GM23248 (cell line): ENCODE results near the gene KAZN. TPM values are rescaled to one million over a fixed set of nuclear protein-coding genes. Genes with fewer than 3 reads are reported as not detected.

Experiments used
- DNase-seq: peaks from one replicate; pipeline ENCODE4 v3.0.0-alpha.2; 2015
- H2AFZ ChIP-seq: fragments of 200-600 bp; sonication (generic); 2 replicates; pipeline ENCODE4 v1.6.1; 2016; ENCODE audit warnings: antibody characterized with exemption
- H3F3A ChIP-seq: fragments of 200-600 bp; sonication (generic); 2 replicates; pipeline ENCODE4 v1.6.1; 2016; ENCODE audit warnings: mild to moderate bottlenecking, antibody characterized with exemption, mixed run types; ENCODE audit not compliant: insufficient read depth
- H3K27ac ChIP-seq: fragments of 200-600 bp; sonication (generic); 2 replicates; pipeline ENCODE4 v1.5.1; 2016; ENCODE audit warnings: mild to moderate bottlenecking
- H3K27me3 ChIP-seq: fragments of 200-600 bp; sonication (generic); replicated peaks from 2 replicates; pipeline ENCODE4 v1.6.1; 2016; ENCODE audit warnings: mild to moderate bottlenecking; ENCODE audit not compliant: insufficient read depth
- H3K36me3 ChIP-seq: fragments of 200-600 bp; sonication (generic); 2 replicates; pipeline ENCODE4 v1.6.1; 2016; ENCODE audit warnings: low read depth, mild to moderate bottlenecking
- H3K4me1 ChIP-seq: fragments of 200-600 bp; sonication (generic); 2 replicates; pipeline ENCODE4 v1.6.1; 2016; ENCODE audit warnings: mild to moderate bottlenecking; ENCODE audit not compliant: insufficient read depth
- H3K4me2 ChIP-seq: fragments of 200-600 bp; sonication (generic); one replicate; pipeline ENCODE4 v1.6.1; 2016; ENCODE audit warnings: mild to moderate bottlenecking; ENCODE audit not compliant: unreplicated experiment
- H3K4me3 ChIP-seq: fragments of 200-600 bp; sonication (generic); 2 replicates; pipeline ENCODE4 v1.5.1; 2016; ENCODE audit warnings: mild to moderate bottlenecking
- H3K79me2 ChIP-seq: fragments of 200-600 bp; sonication (generic); 2 replicates; pipeline ENCODE4 v1.6.1; 2016; ENCODE audit warnings: mild to moderate bottlenecking; ENCODE audit not compliant: insufficient read depth
- H3K9ac ChIP-seq: fragments of 200-600 bp; sonication (generic); 2 replicates; pipeline ENCODE4 v1.6.1; 2016; ENCODE audit warnings: mild to moderate bottlenecking
- H3K9me2 ChIP-seq: fragments of 200-600 bp; sonication (generic); 2 replicates; pipeline ENCODE4 v1.6.1; 2016; ENCODE audit warnings: mixed run types, mild to moderate bottlenecking, moderate library complexity; ENCODE audit not compliant: insufficient read depth
- H3K9me3 ChIP-seq: fragments of 200-600 bp; sonication (generic); one replicate; pipeline ENCODE4 v1.6.1; 2017; ENCODE audit warnings: low read depth
- H4K20me1 ChIP-seq: fragments of 200-600 bp; sonication (generic); 2 replicates; pipeline ENCODE4 v1.6.0; 2016; ENCODE audit not compliant: insufficient read depth
- EZH2 ChIP-seq: fragments of 200-600 bp; sonication (generic); IDR thresholded peaks from 2 replicates; pipeline ENCODE4 v1.6.1; 2018; ENCODE audit warnings: antibody characterized with exemption, mild to moderate bottlenecking; ENCODE audit not compliant: insufficient read depth, poor library complexity, severe bottlenecking
- EZH2phosphoT487 ChIP-seq: fragments of 200-600 bp; sonication (generic); IDR thresholded peaks from 2 replicates; pipeline ENCODE4 v1.6.1; 2018; ENCODE audit warnings: antibody characterized with exemption, moderate library complexity, mild to moderate bottlenecking, low read depth; ENCODE audit not compliant: insufficient read depth
- WGBS, 2 experiments: methylation state at CpG; one replicate each; pipeline ENCODE4 v1.1.6; 2015 to 2017; ENCODE audit warnings: low lambda C conversion rate in 2 of 2, low coverage in 1 of 2; ENCODE audit errors: missing lambda C conversion rate in 2 of 2; 5-methylcytosine and 5-hydroxymethylcytosine counted together
- in situ Hi-C: fragments of 300-500 bp; cut with MboI; formaldehyde crosslinking; loops from 2 replicates; pipeline ENCODE4 v1.15.0; 2020
- polyA plus RNA-seq: library from polyadenylated mRNA; unstranded; fragments of >200 nt; fragmentation: Nextera tagmentation; extraction: Ambion mirVana; gene quantifications from 2 replicates; pipeline ENCODE4 v1.2.1, GENCODE V29; 2016
- total RNA-seq: library from RNA; depleted of rRNA; stranded (reverse); fragments of >200 nt; shearing (Covaris generic); gene quantifications from 2 replicates; pipeline ENCODE4 v1.2.3, GENCODE V29; 2014

KAZN gene
- total and polyA plus RNA-seq, 2 experiments from 2014 or later = 4.9 to 7.2 TPM

GRCh38 chr1:14826172-14826636, 227.7 kb downstream of the KAZN start:
- no peaks in the 10 kb centered on the region for H3K79me2 ChIP-seq
- H3K27ac ChIP-seq = no peak overlapping the region
- H3F3A ChIP-seq = no peaks in the 10 kb centered on the region
- H3K4me1 ChIP-seq = 0 out of 2 replicates have a peak, but pooled peaks cover 4% of the 10 kb centered on the region
- no peaks in the 10 kb centered on the region for H4K20me1 ChIP-seq
- peak overlapping the region; percentile 32 for H3K4me2 ChIP-seq
- H3K9me2 ChIP-seq = no peaks in the 10 kb centered on the region
- no peak overlapping the region for H3K4me3 ChIP-seq
- TF ChIP-seq EZH2 (no peak), EZH2phosphoT487 (no peak)
- no peak overlapping the region for H3K9ac ChIP-seq
- WGBS, 2 experiments = 1 to 5% methylated on average over 13 of the region's 13 CpGs
- no peak overlapping the region for H2AFZ ChIP-seq
- no peaks in the 10 kb centered on the region for H3K27me3 ChIP-seq
- peak; percentile 93 for DNase-seq
- no peaks in the 10 kb centered on the region for H3K36me3 ChIP-seq
- in situ Hi-C loops = no loop called here
- H3K9me3 ChIP-seq = no peaks in the 10 kb centered on the region

DNA sequence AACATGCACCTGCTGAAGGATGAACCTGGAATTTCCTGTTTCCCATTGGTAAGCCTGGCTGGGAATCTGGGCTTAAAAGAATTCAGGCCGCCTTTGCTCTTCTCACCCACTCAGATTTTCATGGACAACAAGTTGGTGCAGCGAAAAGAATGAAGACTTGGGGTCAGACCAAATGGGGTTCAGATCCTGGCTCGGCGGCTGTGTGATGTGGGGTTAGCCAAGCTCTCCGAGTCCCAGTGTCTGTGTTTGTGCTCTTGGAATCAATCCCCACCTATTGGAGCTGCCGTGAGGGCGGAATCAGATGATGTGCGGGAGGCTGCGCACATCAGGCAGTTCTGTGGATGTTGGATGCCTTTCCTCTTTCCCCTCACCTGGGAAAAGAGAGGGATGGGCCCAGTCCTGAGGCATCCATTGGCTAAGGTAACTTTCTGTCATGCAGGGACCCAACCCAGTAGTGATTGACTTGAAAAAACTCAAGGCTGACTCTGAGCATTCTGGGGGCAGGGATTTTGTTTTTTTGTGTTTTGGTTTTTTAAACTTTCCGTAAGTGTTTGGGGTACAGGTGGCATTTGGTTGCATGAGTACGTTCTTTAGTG, 228.3 kb downstream of the KAZN start:
- H3K4me3 ChIP-seq = no peak overlapping the region
- H4K20me1 ChIP-seq = no peaks in the 10 kb centered on the region
- H3F3A ChIP-seq = no peaks in the 10 kb centered on the region
- no peaks in the 10 kb centered on the region for H3K27me3 ChIP-seq
- H3K36me3 ChIP-seq = no peaks in the 10 kb centered on the region
- H3K4me2 ChIP-seq = no peak overlapping the region
- H3K27ac ChIP-seq = no peak overlapping the region
- in situ Hi-C loops = no loop called here
- no peak for DNase-seq
- H3K9me2 ChIP-seq = no peaks in the 10 kb centered on the region
- no peak overlapping the region for H3K9ac ChIP-seq
- 96% methylated on average over 11 of the region's 11 CpGs for WGBS, 2 experiments
- H3K79me2 ChIP-seq = no peaks in the 10 kb centered on the region
- H3K4me1 ChIP-seq = 0 out of 2 replicates have a peak, but pooled peaks cover 4% of the 10 kb centered on the region
- no peak for TF ChIP-seq EZH2
- no peak for TF ChIP-seq EZH2phosphoT487
- no peaks in the 10 kb centered on the region for H3K9me3 ChIP-seq
- no peak overlapping the region for H2AFZ ChIP-seq

DNA sequence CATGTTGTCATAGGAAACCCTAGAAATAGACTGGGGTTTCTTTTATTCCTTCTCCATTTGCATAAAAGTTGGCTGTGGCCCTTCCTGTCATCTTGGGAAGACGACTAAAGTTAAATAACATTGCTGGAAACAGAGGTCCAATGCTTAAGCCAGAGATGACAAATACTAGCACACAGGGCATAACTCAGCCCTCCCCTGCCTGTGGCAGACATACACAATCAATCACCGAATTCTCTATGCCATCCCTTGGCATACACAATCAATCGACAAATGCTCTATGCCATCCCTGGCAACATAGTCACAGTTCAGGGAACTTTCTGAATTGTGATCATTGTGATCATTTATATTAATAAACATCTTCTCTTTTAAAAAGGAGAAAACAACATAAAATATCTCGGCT, 229.4 kb downstream of the KAZN start:
- Histone ChIP-seq H3K9ac (no peak overlapping the region), H3K27ac (no peak overlapping the region), H3K36me3 (no peaks in the 10 kb centered on the region), H3K4me2 (no peak overlapping the region), H3K4me3 (no peak overlapping the region), H3K79me2 (no peaks in the 10 kb centered on the region), H3K4me1 (0 out of 2 replicates have a peak, but pooled peaks cover 4% of the 10 kb centered on the region), H3K9me2 (no peaks in the 10 kb centered on the region), H4K20me1 (no peaks in the 10 kb centered on the region), H3K27me3 (no peaks in the 10 kb centered on the region), H3K9me3 (no peaks in the 10 kb centered on the region), H3F3A (no peaks in the 10 kb centered on the region), H2AFZ (no peak overlapping the region)
- WGBS, 2 experiments = 79 to 81% methylated on average over 4 of the region's 4 CpGs
- no peak for DNase-seq
- in situ Hi-C loops = no loop called here
- TF ChIP-seq EZH2phosphoT487 (no peak), EZH2 (no peak)

GRCh38 chr1:14828665-14829064, 230.2 kb downstream of the KAZN start:
- Histone ChIP-seq H3K27ac (no peak overlapping the region), H3K9me2 (no peaks in the 10 kb centered on the region), H3K9me3 (no peaks in the 10 kb centered on the region), H3F3A (no peaks in the 10 kb centered on the region), H3K36me3 (no peaks in the 10 kb centered on the region), H3K4me2 (no peak overlapping the region), H2AFZ (no peak overlapping the region), H3K27me3 (no peaks in the 10 kb centered on the region), H3K4me3 (no peak overlapping the region), H3K4me1 (0 out of 2 replicates have a peak, but pooled peaks cover 4% of the 10 kb centered on the region), H4K20me1 (no peaks in the 10 kb centered on the region), H3K79me2 (no peaks in the 10 kb centered on the region), H3K9ac (no peak overlapping the region)
- in situ Hi-C loops = no loop called here
- WGBS, 2 experiments = 81 to 88% methylated on average over 4 of the region's 4 CpGs
- DNase-seq = no peak
- TF ChIP-seq EZH2 = no peak
- TF ChIP-seq EZH2phosphoT487 = no peak

DNA sequence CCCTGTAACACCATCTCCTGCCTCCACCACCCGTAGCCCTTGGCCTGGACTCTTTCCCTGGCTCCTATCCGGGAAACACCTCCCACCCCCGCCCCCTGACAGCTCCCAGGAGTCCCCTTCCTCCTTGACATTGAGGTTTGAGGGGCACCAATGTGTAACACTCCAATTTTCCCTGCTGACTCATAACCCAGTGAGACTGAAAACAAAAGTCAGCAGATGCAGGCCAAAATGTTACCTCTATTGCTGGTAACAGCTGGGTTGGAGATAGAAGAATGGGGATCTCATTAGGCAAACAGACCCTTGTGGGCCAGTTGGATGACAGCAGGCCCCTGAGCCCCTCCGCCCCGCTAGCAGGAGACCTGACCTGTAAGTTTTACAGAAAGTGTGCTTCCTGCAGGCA, 237.2 kb downstream of the KAZN start:
- no peaks in the 10 kb centered on the region for H3K36me3 ChIP-seq
- no peaks in the 10 kb centered on the region for H3F3A ChIP-seq
- DNase-seq = peak; percentile 32
- H3K9ac ChIP-seq = no peak overlapping the region
- H3K27me3 ChIP-seq = no peaks in the 10 kb centered on the region; the same call in 1 of the 2 replicates
- no peaks in the 10 kb centered on the region for H3K9me3 ChIP-seq
- no peaks in the 10 kb centered on the region for H3K9me2 ChIP-seq
- 51 to 64% methylated on average over 3 to 5 of the region's 5 CpGs for WGBS, 2 experiments
- in situ Hi-C loops = no loop called here
- H3K79me2 ChIP-seq = no peaks in the 10 kb centered on the region
- no peaks in the 10 kb centered on the region for H3K4me1 ChIP-seq
- no peaks in the 10 kb centered on the region for H4K20me1 ChIP-seq
- H3K27ac ChIP-seq = no peak overlapping the region
- no peak overlapping the region for H3K4me3 ChIP-seq
- H2AFZ ChIP-seq = no peak overlapping the region
- TF ChIP-seq EZH2 (no peak), EZH2phosphoT487 (no peak)
- no peak overlapping the region for H3K4me2 ChIP-seq
